MCF 10A (cell line): Measurements from ENCODE around the gene ENG. TPM values are rescaled to one million over a fixed set of nuclear protein-coding genes. Genes with fewer than 3 reads are reported as not detected.

Experiments used
- BruUV-seq: library from RNA; stranded (reverse); fragments of 400-500 nt; replicated peaks from 2 replicates; lab custom pipeline; 2021; lab: Mats Ljungman, UMichigan
- CTCF ChIA-PET: fragments of 300-600 bp; sonication (Branson Sonifier 250); formaldehyde crosslinking; extraction: SDS; loops from one replicate; lab custom pipeline; 2021; ENCODE audit warnings: antibody characterized with exemption, inconsistent platforms; lab: Yijun Ruan, JAX
- POLR2A ChIA-PET: fragments of 300-600, 350-650 bp; sonication (Branson Sonifier 250); formaldehyde crosslinking; extraction: SDS; loops from one replicate; lab custom pipeline; 2020; ENCODE audit warnings: antibody characterized with exemption, inconsistent platforms; lab: Yijun Ruan, JAX
- DNase-seq: peaks from one replicate; pipeline ENCODE4 v3.0.0-alpha.2; 2018; ENCODE audit not compliant: unreplicated experiment
- H3K27ac Mint-ChIP-seq: one replicate; pipeline ENCODE4 v1.8.0; 2022; ENCODE audit warnings: mild to moderate bottlenecking, low read depth, mixed read lengths; ENCODE audit not compliant: unreplicated experiment
- H3K27me3 Mint-ChIP-seq: one replicate; pipeline ENCODE4 v1.8.0; 2022; ENCODE audit warnings: mixed read lengths; ENCODE audit not compliant: insufficient read depth, unreplicated experiment
- H3K36me3 Mint-ChIP-seq: one replicate; pipeline ENCODE4 v1.8.0; 2022; ENCODE audit warnings: mild to moderate bottlenecking, moderate library complexity, mixed read lengths; ENCODE audit not compliant: insufficient read depth, unreplicated experiment
- H3K4me1 Mint-ChIP-seq: one replicate; pipeline ENCODE4 v1.8.0; 2022; ENCODE audit warnings: mixed read lengths; ENCODE audit not compliant: insufficient read depth, unreplicated experiment
- H3K4me3 Mint-ChIP-seq: one replicate; pipeline ENCODE4 v1.8.0; 2022; ENCODE audit warnings: mild to moderate bottlenecking, moderate library complexity, mixed read lengths; ENCODE audit not compliant: unreplicated experiment
- H3K9me3 Mint-ChIP-seq: one replicate; pipeline ENCODE4 v1.8.0; 2022; ENCODE audit warnings: mixed read lengths; ENCODE audit not compliant: unreplicated experiment
- intact Hi-C: fragments of 100-400 bp; cut with micrococcal nuclease; formaldehyde crosslinking; loops from 2 replicates; pipeline ENCODE4 v1.14.1; 2022
- total RNA-seq: library from RNA; stranded (reverse); gene quantifications from 2 replicates; pipeline ENCODE4 v1.2.3, GENCODE V29; 2022
- TF ChIP-seq, protein P1 (sequence below): fragments of 200-600 bp; IDR thresholded peaks from one replicate; pipeline ENCODE4 v1.8.0; 2022; ENCODE audit warnings: antibody characterized with exemption, mild to moderate bottlenecking; ENCODE audit not compliant: unreplicated experiment

ENG gene
- total RNA-seq, 1 experiment from 2014 or later: 22.1 TPM

DNA sequence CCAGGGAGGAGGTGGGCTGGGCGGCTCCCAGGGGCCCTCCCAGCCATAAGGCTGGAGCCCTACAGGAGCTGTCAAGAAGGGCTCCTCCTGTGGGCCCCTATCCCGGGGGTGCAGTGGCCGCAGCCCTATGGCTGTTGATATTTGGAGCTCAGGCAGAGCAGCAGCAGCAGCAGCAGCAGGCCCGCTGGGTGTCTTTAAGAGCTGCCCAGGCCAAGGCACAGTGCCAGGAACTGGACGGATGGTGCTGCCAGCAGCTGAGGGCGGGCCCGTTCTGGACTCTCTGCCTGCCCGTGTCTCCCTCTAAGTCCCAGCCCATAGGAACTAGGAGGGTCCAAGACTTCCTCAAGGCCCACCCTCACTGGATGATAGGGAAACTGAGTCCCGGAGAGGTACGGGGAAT, 19.4 kb upstream of the ENG start:
- Mint-ChIP-seq H3K27me3 (no peaks in the 10 kb centered on the region), H3K4me1 (peaks cover 9% of the 10 kb centered on the region), H3K27ac (peak overlapping the region; percentile 54), H3K4me3 (peak overlapping the region; percentile 72), H3K9me3 (no peaks in the 10 kb centered on the region), H3K36me3 (peaks cover 11% of the 10 kb centered on the region)
- DNase-seq: peak; percentile 74
- intact Hi-C loops: loop anchor here (1.0 kb wide), 1 partner anchor 47 kb away; no protein-coding TSS in a partner anchor
- TF ChIP-seq, protein P1, sequence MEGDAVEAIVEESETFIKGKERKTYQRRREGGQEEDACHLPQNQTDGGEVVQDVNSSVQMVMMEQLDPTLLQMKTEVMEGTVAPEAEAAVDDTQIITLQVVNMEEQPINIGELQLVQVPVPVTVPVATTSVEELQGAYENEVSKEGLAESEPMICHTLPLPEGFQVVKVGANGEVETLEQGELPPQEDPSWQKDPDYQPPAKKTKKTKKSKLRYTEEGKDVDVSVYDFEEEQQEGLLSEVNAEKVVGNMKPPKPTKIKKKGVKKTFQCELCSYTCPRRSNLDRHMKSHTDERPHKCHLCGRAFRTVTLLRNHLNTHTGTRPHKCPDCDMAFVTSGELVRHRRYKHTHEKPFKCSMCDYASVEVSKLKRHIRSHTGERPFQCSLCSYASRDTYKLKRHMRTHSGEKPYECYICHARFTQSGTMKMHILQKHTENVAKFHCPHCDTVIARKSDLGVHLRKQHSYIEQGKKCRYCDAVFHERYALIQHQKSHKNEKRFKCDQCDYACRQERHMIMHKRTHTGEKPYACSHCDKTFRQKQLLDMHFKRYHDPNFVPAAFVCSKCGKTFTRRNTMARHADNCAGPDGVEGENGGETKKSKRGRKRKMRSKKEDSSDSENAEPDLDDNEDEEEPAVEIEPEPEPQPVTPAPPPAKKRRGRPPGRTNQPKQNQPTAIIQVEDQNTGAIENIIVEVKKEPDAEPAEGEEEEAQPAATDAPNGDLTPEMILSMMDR: no peak
- TSS peak; percentile 39 for BruUV-seq
- CTCF ChIA-PET: interaction anchor here (0.6 to 1.9 kb wide), 11 partner anchors 11 to 908 kb away, joined by 3 to 7 read pairs (median 4); partner anchors contain the start of gene TOR2A
- POLR2A ChIA-PET: interaction anchor here (0.7 to 2.3 kb wide), 8 partner anchors 25 to 133 kb away, joined by 3 to 8 read pairs (median 3); partner anchors contain the start of genes FPGS and ST6GALNAC4

DNA sequence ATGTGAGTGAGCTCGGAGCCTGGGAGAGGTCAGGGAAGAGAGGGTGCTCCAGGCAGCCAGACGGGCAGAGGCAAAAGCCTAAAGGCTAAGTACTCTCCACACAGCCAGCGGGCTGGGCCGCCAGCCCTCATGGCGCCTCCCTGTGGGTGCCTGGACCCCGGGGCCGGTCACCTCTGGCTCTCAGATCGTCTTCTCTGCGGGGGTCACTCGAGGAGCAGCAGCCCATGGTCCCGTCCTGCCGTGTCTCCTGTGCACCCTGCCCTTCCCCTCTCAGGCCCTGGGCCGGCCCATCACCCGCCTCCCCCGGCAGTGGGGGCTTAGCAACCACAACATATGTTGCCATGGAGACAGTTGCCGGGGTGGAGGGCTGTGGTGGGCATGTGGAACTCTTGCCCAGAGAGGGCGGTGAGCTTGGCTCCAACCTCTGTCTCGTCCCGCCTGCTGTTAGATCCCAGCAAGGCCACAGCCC, 18.8 kb upstream of the ENG start:
- Mint-ChIP-seq H3K36me3 (peaks cover 11% of the 10 kb centered on the region), H3K4me3 (no peak overlapping the region), H3K9me3 (no peaks in the 10 kb centered on the region), H3K27me3 (no peaks in the 10 kb centered on the region), H3K4me1 (peaks cover 9% of the 10 kb centered on the region), H3K27ac (no peak overlapping the region)
- ChIA-PET CTCF (interaction anchor here (0.6 to 1.9 kb wide), 11 partner anchors 10 to 908 kb away, joined by 3 to 7 read pairs (median 3); partner anchors contain the start of gene TOR2A), POLR2A (interaction anchor here (0.6 to 2.3 kb wide), 6 partner anchors 9 to 260 kb away, joined by 3 to 8 read pairs (median 4); partner anchors contain the start of gene FPGS)
- TF ChIP-seq, protein P1: no peak
- intact Hi-C loops: no loop called here
- no peak for DNase-seq
- BruUV-seq: no TSS peak

DNA sequence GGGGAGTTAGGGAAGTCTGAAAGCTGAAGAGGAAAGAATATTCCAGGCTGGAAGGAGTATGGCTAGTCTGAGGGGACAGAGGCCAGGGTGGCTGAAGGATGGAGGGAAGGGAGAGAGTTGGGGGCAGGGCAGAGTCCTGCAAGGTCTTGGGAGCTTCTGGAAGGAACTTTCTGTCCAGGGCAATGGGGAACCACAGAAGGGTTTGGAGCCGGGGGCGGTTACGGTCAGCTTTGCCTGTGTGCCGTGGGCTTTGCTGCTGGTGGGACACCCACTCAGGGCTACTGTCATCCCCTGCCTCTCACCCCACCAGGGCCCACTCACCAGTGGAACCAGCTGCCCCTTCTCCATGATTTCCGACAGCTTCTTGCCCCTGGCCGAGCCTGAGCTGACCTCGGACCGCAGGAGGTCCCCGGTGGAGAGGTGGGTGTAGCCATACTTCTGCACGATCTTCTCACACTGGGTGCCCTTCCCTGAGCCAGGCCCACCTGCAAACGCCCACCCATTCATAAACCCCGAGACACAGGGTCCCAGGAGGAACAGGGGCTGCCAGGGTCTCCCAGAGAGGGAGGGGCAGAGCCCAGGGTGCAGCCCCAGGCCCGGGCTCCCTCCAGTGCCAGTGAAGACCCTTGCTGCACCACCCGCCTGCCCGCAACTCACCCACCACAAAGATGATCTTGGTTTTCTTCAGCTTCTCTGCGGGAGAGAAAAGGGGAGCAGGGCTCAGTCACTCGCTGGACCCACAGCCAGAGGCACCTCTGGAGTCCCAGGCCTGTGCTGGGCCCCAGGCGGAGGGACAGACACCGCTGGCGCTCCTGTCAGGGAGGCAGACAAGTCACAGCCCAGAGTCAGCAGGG, 18.1 kb upstream of the ENG start:
- Mint-ChIP-seq H3K27ac (no peak overlapping the region), H3K4me1 (peaks cover 9% of the 10 kb centered on the region), H3K36me3 (peaks cover 11% of the 10 kb centered on the region), H3K27me3 (no peaks in the 10 kb centered on the region), H3K4me3 (no peak overlapping the region), H3K9me3 (no peaks in the 10 kb centered on the region)
- CTCF ChIA-PET: interaction anchor here (0.6 to 1.9 kb wide), 9 partner anchors 8 to 138 kb away, joined by 3 to 7 read pairs (median 3); partner anchors contain the start of gene TOR2A
- DNase-seq: no peak
- POLR2A ChIA-PET: no interaction called here
- TF ChIP-seq, protein P1: no peak
- intact Hi-C loops: no loop called here
- BruUV-seq: no TSS peak

DNA sequence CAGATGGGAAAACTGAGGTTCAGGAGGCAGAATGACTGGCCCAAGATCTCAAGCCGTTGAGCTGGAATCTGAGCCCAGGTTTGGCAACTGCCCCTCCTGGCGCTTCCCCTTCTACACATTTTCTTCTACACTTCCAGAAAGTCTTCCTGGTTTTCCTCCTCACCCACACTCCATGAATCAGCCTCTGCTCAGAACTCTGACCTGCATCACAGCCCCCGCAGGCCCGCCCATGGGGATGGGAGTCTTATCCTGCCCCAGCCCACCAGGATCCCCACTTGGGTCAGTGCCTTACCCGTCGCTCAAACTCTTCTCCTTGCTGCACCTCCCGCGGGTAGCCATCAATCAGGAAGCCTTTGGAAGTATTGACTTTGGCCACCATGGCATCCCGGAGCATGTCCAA, 17.1 kb upstream of the ENG start:
- TF ChIP-seq, protein P1: no peak
- peaks cover 7% of the 10 kb centered on the region for H3K36me3 Mint-ChIP-seq
- H3K4me1 Mint-ChIP-seq: peaks cover 9% of the 10 kb centered on the region
- no peaks in the 10 kb centered on the region for H3K27me3 Mint-ChIP-seq
- DNase-seq: no peak
- BruUV-seq: no TSS peak
- ChIA-PET CTCF (interaction anchor here (1.5 to 2.9 kb wide), 3 partner anchors 50 to 87 kb away, joined by 8 to 19 read pairs (median 13); no protein-coding TSS in a partner anchor), POLR2A (interaction anchor here (0.6 to 1.0 kb wide), 2 partner anchors 71 to 86 kb away, joined by 3 to 4 read pairs; partner anchors contain the start of gene CDK9)
- intact Hi-C loops: no loop called here
- no peak overlapping the region for H3K27ac Mint-ChIP-seq
- no peak overlapping the region for H3K4me3 Mint-ChIP-seq
- no peaks in the 10 kb centered on the region for H3K9me3 Mint-ChIP-seq
